Measurements from ENCODE around the gene IL21R.
A peak's percentile ranks its signal among the peaks of the same experiment; 100 is the strongest.
"Not testable (repeated sequence)": the region's sequence is repeated elsewhere in the genome, so short reads cannot be mapped to it uniquely, and the experiment has no call there.

Gene IL21R

DNA sequence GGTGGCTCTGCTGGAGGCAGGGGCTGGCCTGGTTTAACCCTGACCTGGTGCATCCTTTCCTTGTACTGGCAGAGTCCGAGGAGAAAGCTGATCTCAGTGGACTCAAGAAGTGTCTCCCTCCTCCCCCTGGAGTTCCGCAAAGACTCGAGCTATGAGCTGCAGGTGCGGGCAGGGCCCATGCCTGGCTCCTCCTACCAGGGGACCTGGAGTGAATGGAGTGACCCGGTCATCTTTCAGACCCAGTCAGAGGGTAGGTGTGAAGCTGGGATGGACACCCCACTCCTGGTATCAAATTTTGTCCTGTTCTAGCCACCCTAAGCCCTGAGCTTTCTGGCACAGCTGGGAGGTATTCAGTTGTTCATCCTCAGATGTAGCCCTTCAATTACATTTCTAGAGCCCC, 42.5 kb downstream of the IL21R start:
- Mint-ChIP-seq H3K9me3 (peaks cover 9% of the 10 kb centered on the region), H3K4me1 (ENCODE audit: low read depth) (peaks cover 5% of the 10 kb centered on the region), H3K36me3 (ENCODE audit: low read depth) (peaks cover 100% of the 10 kb centered on the region), H3K27me3 (peaks cover 33% of the 10 kb centered on the region), H3K4me3 (no peak overlapping the region), H3K27ac (no peak overlapping the region)
- intact Hi-C loops (cut with micrococcal nuclease): no loop called here

DNA sequence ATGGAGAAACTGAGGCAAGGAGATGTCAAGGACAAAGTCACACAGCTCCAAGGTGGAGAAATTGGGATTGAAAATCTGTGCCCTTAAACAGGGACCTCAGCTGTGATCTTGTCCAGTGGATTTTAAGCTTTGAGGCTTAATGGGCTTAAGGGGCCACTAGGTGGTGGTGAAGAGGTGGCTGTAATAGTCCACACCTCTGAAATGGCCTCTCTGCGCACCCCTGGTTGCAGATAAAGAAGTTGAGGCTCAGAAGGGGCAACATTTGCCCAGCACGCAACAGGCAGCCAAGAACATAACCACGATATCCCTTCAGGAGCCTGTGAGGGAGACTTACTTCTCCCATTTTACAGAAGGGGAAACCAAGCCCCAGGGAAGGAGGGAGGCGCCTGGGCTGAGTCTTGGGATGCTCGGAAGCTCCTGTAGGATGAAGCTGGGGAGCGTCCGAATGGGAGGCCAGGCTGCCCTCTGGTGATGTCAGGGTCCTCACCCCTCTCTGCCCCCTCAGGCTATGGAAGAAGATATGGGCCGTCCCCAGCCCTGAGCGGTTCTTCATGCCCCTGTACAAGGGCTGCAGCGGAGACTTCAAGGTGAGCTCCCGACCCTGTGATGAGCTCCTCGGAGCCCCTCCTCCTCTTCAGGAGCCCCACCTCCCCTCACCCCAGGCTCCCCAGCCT, 43.7 kb downstream of the IL21R start:
- no peak overlapping the region for H3K27ac Mint-ChIP-seq
- H3K4me3 Mint-ChIP-seq: no peak overlapping the region
- H3K27me3 Mint-ChIP-seq: peaks cover 44% of the 10 kb centered on the region
- H3K36me3 Mint-ChIP-seq (ENCODE audit: low read depth): peaks cover 100% of the 10 kb centered on the region
- H3K9me3 Mint-ChIP-seq: peaks cover 9% of the 10 kb centered on the region
- H3K4me1 Mint-ChIP-seq (ENCODE audit: low read depth): peaks cover 12% of the 10 kb centered on the region
- intact Hi-C loops (cut with micrococcal nuclease): no loop called here

DNA sequence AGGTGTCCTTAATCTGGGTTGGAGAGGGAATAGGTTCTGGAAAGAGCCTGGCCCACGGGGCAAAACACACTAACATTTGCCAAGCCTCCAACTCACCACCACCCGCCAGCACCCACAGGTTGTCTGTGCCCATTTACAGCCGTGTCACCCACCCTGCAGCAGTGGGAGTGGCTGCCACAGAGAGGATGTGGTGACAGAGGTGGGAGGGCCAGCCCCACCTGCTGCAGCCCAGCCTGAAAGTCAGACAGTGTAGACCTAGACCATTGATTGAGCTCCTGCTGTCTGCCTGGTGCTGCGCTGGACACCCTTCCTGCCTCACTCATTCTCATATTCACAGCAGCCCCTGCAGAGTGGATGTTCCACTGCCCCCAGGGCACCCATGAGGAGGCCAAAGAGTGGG, 44.7 kb downstream of the IL21R start:
- Mint-ChIP-seq H3K4me3 (no peak overlapping the region), H3K4me1 (ENCODE audit: low read depth) (peaks cover 12% of the 10 kb centered on the region), H3K9me3 (peaks cover 9% of the 10 kb centered on the region), H3K36me3 (ENCODE audit: low read depth) (peaks cover 89% of the 10 kb centered on the region), H3K27me3 (peaks cover 50% of the 10 kb centered on the region), H3K27ac (no peak overlapping the region)
- intact Hi-C loops (cut with micrococcal nuclease): no loop called here

DNA sequence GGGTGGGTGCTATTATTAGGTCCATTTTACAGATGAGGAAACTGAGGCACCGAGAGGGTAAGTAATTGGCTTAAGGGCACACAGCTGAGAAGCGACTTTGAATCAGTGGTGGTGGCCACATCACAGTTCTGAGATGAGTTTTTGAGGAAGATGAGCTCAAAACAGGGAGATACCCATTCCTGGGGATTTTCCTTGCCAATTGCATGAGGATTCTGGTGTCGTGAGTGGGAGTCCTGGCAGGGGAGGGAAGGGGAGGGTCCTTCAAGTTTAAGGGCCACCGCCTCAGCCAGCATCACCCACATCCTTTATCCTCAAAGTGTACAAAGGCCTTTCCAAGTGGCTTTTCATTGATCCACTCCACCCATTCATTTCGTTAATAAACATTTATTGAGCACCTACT, 45.3 kb downstream of the IL21R start:
- H3K27ac Mint-ChIP-seq: no peak overlapping the region
- peaks cover 12% of the 10 kb centered on the region for H3K4me1 Mint-ChIP-seq (ENCODE audit: low read depth)
- peaks cover 54% of the 10 kb centered on the region for H3K27me3 Mint-ChIP-seq
- intact Hi-C loops (cut with micrococcal nuclease): no loop called here
- no peak overlapping the region for H3K4me3 Mint-ChIP-seq
- H3K36me3 Mint-ChIP-seq (ENCODE audit: low read depth): peaks cover 84% of the 10 kb centered on the region
- H3K9me3 Mint-ChIP-seq: peaks cover 9% of the 10 kb centered on the region

DNA sequence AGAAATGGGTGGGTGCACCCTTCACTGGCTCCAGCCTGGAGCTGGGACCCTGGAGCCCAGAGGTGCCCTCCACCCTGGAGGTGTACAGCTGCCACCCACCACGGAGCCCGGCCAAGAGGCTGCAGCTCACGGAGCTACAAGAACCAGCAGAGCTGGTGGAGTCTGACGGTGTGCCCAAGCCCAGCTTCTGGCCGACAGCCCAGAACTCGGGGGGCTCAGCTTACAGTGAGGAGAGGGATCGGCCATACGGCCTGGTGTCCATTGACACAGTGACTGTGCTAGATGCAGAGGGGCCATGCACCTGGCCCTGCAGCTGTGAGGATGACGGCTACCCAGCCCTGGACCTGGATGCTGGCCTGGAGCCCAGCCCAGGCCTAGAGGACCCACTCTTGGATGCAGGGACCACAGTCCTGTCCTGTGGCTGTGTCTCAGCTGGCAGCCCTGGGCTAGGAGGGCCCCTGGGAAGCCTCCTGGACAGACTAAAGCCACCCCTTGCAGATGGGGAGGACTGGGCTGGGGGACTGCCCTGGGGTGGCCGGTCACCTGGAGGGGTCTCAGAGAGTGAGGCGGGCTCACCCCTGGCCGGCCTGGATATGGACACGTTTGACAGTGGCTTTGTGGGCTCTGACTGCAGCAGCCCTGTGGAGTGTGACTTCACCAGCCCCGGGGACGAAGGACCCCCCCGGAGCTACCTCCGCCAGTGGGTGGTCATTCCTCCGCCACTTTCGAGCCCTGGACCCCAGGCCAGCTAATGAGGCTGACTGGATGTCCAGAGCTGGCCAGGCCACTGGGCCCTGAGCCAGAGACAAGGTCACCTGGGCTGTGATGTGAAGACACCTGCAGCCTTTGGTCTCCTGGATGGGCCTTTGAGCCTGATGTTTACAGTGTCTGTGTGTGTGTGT, 46.8 kb downstream of the IL21R start:
- Mint-ChIP-seq H3K4me3 (no peak overlapping the region), H3K27me3 (peaks cover 52% of the 10 kb centered on the region), H3K9me3 (peaks cover 13% of the 10 kb centered on the region), H3K27ac (no peak overlapping the region), H3K36me3 (ENCODE audit: low read depth) (peaks cover 69% of the 10 kb centered on the region), H3K4me1 (ENCODE audit: low read depth) (peaks cover 19% of the 10 kb centered on the region)
- intact Hi-C loops (cut with micrococcal nuclease): no loop called here

DNA sequence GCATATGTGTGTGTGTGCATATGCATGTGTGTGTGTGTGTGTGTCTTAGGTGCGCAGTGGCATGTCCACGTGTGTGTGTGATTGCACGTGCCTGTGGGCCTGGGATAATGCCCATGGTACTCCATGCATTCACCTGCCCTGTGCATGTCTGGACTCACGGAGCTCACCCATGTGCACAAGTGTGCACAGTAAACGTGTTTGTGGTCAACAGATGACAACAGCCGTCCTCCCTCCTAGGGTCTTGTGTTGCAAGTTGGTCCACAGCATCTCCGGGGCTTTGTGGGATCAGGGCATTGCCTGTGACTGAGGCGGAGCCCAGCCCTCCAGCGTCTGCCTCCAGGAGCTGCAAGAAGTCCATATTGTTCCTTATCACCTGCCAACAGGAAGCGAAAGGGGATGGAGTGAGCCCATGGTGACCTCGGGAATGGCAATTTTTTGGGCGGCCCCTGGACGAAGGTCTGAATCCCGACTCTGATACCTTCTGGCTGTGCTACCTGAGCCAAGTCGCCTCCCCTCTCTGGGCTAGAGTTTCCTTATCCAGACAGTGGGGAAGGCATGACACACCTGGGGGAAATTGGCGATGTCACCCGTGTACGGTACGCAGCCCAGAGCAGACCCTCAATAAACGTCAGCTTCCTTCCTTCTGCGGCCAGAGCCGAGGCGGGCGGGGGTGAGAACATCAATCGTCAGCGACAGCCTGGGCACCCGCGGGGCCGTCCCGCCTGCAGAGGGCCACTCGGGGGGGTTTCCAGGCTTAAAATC, 47.6 kb downstream of the IL21R start:
- Mint-ChIP-seq H3K4me1 (ENCODE audit: low read depth) (peaks cover 19% of the 10 kb centered on the region), H3K27ac (no peak overlapping the region), H3K9me3 (peaks cover 5% of the 10 kb centered on the region), H3K36me3 (ENCODE audit: low read depth) (peaks cover 60% of the 10 kb centered on the region), H3K4me3 (no peak overlapping the region), H3K27me3 (peaks cover 57% of the 10 kb centered on the region)
- intact Hi-C loops (cut with micrococcal nuclease): loop anchor here (10.0 kb wide), 1 partner anchor 215 kb away; no protein-coding TSS in a partner anchor

DNA sequence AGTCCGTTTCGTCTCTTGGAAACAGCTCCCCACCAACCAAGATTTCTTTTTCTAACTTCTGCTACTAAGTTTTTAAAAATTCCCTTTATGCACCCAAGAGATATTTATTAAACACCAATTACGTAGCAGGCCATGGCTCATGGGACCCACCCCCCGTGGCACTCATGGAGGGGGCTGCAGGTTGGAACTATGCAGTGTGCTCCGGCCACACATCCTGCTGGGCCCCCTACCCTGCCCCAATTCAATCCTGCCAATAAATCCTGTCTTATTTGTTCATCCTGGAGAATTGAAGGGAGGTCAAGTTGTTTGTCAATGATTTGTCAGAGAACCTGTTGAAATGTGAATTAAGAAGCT, 48.2 kb downstream of the IL21R start:
- intact Hi-C loops (cut with micrococcal nuclease): loop anchor here (10.0 kb wide), 1 partner anchor 215 kb away; no protein-coding TSS in a partner anchor
- Mint-ChIP-seq H3K4me1 (ENCODE audit: low read depth) (peaks cover 19% of the 10 kb centered on the region), H3K27me3 (peaks cover 59% of the 10 kb centered on the region), H3K9me3 (peaks cover 5% of the 10 kb centered on the region), H3K4me3 (no peak overlapping the region), H3K36me3 (ENCODE audit: low read depth) (peaks cover 55% of the 10 kb centered on the region), H3K27ac (no peak overlapping the region)

DNA sequence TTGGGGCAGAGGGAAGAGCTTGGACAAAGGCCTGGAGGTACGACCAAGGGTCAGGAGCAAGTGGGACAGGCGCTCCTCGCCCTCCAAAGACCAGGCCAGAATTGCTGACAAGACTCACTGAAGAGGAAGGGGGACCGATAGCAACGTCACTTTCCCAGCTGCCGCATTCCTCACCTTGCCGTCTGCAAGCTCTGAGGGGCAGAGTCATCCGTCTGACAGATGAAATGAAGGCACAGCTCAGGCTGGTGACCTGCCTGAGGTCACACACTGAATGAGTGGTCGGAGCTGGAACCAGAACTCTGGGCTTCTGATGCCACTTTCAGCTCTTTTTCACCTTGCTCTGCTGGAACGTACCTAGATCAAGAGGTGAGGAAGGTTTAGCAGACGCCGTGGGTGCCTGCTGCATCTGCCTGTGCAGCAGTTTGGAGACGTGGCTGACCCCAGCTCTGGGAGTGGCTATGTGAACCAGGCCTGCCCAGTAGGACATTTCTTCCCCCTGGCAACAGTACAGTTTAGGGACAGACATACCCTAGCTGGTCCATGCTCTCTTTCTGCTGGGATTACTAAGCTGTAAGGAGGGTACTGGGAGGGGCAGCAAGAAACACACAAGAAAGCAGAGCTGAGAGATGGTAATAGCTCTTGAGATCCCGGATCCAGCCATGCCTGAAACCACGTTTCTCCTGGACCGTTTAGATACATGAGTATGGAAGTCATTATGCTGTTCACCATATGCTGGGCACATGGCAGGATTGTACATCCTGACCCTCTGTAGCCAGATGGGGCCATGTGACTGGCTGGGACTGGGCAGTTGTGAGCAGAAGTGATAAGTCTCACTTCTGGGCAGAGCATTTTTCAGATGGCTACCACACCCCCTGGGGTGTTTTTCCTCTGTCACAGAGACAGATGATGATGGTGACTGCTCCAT, 50.9 kb downstream of the IL21R start:
- Mint-ChIP-seq H3K4me1 (ENCODE audit: low read depth) (peaks cover 42% of the 10 kb centered on the region), H3K27ac (peak overlapping the region; percentile 28), H3K27me3 (peaks cover 56% of the 10 kb centered on the region), H3K4me3 (no peak overlapping the region), H3K9me3 (peaks cover 5% of the 10 kb centered on the region), H3K36me3 (ENCODE audit: low read depth) (peaks cover 28% of the 10 kb centered on the region)
- intact Hi-C loops (cut with micrococcal nuclease): loop anchor here (10.0 kb wide), 1 partner anchor 218 kb away; no protein-coding TSS in a partner anchor

DNA sequence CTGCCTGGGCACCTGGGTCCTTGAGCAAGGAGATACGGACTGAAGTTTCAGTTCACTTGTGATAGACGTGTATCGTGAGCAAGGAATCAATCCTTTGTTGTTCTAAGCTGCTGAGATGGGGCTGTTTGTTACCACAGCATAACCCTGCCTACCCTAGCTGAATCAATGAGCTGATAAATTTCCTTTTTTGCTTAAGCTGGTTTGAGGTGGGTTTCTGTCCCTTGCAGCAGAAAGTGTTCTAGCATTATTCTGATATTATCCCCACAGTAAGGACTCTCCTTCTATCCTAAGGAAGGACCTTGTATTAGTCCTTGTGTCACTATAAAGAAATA, 51.5 kb downstream of the IL21R start:
- Mint-ChIP-seq H3K9me3 (peaks cover 5% of the 10 kb centered on the region), H3K4me1 (ENCODE audit: low read depth) (peaks cover 47% of the 10 kb centered on the region), H3K4me3 (no peak overlapping the region), H3K27ac (peak overlapping the region; percentile 28), H3K36me3 (ENCODE audit: low read depth) (peaks cover 22% of the 10 kb centered on the region), H3K27me3 (peaks cover 50% of the 10 kb centered on the region)
- intact Hi-C loops (cut with micrococcal nuclease): loop anchor here (10.0 kb wide), 1 partner anchor 219 kb away; no protein-coding TSS in a partner anchor

DNA sequence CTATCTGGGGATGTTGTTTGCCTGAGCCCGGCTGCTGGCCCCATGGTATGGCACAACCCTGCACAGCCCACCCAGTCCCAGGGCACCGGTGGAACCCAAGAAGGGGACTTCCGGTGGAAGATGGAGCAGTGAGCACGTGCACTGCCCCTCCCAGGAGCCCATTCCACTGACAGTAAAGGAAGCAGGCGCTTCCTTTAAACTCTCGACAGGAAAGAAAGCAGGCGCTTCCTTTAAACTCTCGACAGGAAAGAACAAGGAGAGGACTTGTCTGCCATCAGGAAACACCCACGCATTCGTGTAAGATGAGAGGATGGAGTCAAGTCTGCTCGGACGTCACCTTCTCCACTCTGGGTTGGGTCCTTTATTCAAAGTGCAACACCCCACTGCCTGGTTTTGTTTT, 53.7 kb downstream of the IL21R start:
- H3K27me3 Mint-ChIP-seq: peaks cover 27% of the 10 kb centered on the region
- peaks cover 5% of the 10 kb centered on the region for H3K9me3 Mint-ChIP-seq
- intact Hi-C loops (cut with micrococcal nuclease): loop anchor here (2.0 to 10.0 kb wide), 3 partner anchors 87 to 278 kb away; no protein-coding TSS in a partner anchor
- no peak overlapping the region for H3K27ac Mint-ChIP-seq
- peaks cover 22% of the 10 kb centered on the region for H3K36me3 Mint-ChIP-seq (ENCODE audit: low read depth)
- H3K4me1 Mint-ChIP-seq (ENCODE audit: low read depth): peaks cover 35% of the 10 kb centered on the region
- no peak overlapping the region for H3K4me3 Mint-ChIP-seq

DNA sequence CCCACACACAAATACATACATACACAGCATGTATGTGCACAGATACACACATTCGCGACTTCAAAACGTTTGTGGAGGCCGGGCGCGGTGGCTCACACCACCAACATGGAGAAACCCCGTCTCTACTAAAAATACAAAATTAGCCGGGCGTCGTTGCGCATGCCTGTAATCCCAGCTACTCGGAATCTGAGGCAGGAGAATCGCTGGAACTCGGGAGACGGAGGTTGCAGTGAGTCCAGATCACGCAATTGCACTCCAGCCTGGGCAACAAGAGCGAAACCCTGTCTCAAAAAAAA, 55.6 kb downstream of the IL21R start:
- H3K36me3 Mint-ChIP-seq (ENCODE audit: low read depth): peaks cover 40% of the 10 kb centered on the region
- H3K9me3 Mint-ChIP-seq, H3K4me3 Mint-ChIP-seq: not testable (repeated sequence)
- H3K4me1 Mint-ChIP-seq (ENCODE audit: low read depth): peaks cover 35% of the 10 kb centered on the region
- H3K27me3 Mint-ChIP-seq: peaks cover 18% of the 10 kb centered on the region
- intact Hi-C loops (cut with micrococcal nuclease): loop anchor here (1.0 to 10.0 kb wide), 4 partner anchors 89 to 302 kb away; no protein-coding TSS in a partner anchor
- peak overlapping the region; percentile 10 for H3K27ac Mint-ChIP-seq

DNA sequence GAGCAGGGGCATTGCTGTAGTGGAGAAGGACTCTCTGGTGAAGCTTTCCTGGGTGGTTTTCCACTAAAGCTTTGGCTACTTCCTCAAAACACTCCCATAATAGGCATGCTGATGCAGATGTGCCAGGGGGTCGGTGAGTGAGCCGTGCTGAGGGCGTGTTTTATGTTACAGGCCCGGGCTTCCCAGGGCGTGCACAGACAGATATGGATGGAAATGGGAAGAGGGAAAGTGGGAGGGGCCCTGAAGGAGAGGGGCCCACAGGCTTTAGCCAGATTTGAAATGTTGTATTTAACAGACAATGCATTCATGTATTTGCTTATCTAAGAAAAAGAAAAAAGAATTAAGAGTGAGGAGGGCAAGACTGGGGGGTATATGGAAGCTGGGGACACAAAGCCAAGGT, 56.3 kb downstream of the IL21R start:
- H3K4me1 Mint-ChIP-seq (ENCODE audit: low read depth): peaks cover 30% of the 10 kb centered on the region
- H3K9me3 Mint-ChIP-seq: peaks cover 1% of the 10 kb centered on the region
- no peak overlapping the region for H3K27ac Mint-ChIP-seq
- peaks cover 47% of the 10 kb centered on the region for H3K36me3 Mint-ChIP-seq (ENCODE audit: low read depth)
- intact Hi-C loops (cut with micrococcal nuclease): loop anchor here (5.0 to 10.0 kb wide), 2 partner anchors 223 to 281 kb away; no protein-coding TSS in a partner anchor
- no peak overlapping the region for H3K4me3 Mint-ChIP-seq
- H3K27me3 Mint-ChIP-seq: peaks cover 18% of the 10 kb centered on the region

All from dendritic cell treated with granulocyte-macrophage colony-stimulating factor and Interleukin-4, amounts not matched to agents 40 ng/mL and 50 ng/mL, for 4 days (primary cell).